ENCODE results near the gene FAM83F. TPM values are rescaled to one million over a fixed set of nuclear protein-coding genes. Genes with fewer than 3 reads are reported as not detected.

The FAM83F gene
- total RNA-seq, 1 donor from 2014 or later = 0.13 TPM

DNA sequence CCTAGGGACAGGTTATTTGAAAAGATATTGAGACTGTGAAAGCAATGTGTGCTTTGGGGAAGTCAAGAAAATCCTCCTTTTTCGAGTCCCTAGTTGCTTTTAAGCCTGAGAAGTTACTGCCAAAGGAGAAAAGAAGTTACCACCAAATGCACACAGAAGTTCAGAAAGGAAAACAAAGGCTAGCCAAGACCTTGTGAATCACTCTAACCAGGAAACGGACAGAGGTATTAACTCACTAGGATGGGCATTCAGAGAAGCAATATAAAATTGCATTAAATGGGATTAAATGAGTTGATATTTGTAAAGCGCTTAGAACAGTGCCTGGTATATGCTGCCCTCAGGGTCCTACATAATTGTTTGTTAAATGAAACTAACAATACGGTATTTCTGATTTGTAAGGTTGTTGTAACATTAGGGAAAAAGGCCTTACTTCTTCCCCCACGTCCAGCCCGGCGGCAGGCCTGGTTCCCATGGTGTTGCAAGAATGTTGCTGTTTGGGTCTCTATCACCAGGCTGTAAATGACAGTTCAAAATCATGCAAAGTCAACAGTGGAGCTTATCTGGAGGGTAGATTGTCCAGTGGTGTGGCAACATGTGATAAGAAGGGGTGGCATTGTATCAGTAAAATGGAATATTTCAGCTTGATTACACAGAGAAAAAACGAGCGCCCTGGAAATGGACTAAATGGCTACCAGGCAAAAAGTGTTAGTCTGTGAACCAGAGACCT is 27.5 kb upstream of the FAM83F start:
- Mint-ChIP-seq H3K9me3 (no peaks in the 10 kb centered on the region), H3K36me3 (ENCODE audit: low read depth) (peaks cover 63% of the 10 kb centered on the region), H3K27ac (no peak overlapping the region), H3K4me1 (no peaks in the 10 kb centered on the region), H3K4me3 (no peak overlapping the region), H3K27me3 (no peaks in the 10 kb centered on the region)
- no peak for ATAC-seq (ENCODE audit: low read depth)
- no peak for DNase-seq
- TF ChIP-seq, protein P1, sequence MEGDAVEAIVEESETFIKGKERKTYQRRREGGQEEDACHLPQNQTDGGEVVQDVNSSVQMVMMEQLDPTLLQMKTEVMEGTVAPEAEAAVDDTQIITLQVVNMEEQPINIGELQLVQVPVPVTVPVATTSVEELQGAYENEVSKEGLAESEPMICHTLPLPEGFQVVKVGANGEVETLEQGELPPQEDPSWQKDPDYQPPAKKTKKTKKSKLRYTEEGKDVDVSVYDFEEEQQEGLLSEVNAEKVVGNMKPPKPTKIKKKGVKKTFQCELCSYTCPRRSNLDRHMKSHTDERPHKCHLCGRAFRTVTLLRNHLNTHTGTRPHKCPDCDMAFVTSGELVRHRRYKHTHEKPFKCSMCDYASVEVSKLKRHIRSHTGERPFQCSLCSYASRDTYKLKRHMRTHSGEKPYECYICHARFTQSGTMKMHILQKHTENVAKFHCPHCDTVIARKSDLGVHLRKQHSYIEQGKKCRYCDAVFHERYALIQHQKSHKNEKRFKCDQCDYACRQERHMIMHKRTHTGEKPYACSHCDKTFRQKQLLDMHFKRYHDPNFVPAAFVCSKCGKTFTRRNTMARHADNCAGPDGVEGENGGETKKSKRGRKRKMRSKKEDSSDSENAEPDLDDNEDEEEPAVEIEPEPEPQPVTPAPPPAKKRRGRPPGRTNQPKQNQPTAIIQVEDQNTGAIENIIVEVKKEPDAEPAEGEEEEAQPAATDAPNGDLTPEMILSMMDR (IDR thresholded peaks at IDR 0.05) = no peak
- CTCF ChIA-PET = no interaction called here
- POLR2A ChIA-PET = no interaction called here
- intact Hi-C loops (cut with micrococcal nuclease) = no loop called here

DNA sequence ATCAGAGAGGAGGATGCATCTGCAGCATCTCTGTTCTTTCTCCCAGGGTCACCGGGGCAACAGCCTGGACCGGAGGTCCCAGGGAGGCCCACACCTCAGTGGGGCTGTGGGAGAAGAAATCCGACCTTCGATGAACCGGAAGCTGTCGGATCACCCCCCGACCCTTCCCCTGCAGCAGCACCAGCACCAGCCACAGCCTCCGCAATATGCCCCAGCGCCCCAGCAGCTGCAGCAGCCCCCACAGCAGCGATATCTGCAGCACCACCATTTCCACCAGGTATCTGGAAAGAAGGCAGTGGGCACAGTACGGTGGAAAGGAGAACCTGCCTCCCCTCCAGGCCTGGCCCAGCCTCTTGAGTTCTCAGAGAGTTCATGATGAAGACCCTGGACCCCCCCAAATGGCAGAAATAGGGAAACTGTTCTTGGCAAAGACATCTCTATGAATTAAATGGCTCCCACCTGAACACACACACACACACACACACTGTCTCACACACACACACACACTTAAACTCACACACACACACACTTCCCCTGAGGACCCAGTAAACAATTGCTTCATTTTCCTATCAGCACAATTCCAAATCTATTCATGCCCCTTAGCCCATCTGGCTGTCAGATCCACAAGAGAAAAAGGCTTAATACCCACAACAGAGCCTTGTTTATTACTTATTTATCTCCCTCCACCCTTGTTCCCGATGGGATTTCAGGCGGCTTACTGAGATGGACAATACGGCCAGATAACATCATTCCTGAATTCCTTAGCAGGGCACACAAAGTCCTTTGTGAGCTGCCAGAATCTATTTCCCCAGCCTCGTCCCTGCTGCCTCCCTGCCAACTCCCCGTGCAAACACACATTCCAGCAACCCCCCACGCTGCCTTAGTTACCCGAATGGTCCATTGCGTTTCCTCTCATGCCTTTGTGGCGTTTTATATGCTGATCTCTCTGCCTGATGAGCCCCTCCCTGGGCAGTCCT is 26.5 kb upstream of the FAM83F start:
- DNase-seq (no peak), ATAC-seq (ENCODE audit: low read depth) (no peak)
- H3K9me3 Mint-ChIP-seq = no peaks in the 10 kb centered on the region
- CTCF ChIA-PET = no interaction called here
- intact Hi-C loops (cut with micrococcal nuclease) = no loop called here
- no peaks in the 10 kb centered on the region for H3K27me3 Mint-ChIP-seq
- peaks cover 64% of the 10 kb centered on the region for H3K36me3 Mint-ChIP-seq (ENCODE audit: low read depth)
- H3K27ac Mint-ChIP-seq = no peak overlapping the region
- POLR2A ChIA-PET = no interaction called here
- no peaks in the 10 kb centered on the region for H3K4me1 Mint-ChIP-seq
- TF ChIP-seq, protein P1 (IDR thresholded peaks at IDR 0.05) = no peak
- H3K4me3 Mint-ChIP-seq = no peak overlapping the region

DNA sequence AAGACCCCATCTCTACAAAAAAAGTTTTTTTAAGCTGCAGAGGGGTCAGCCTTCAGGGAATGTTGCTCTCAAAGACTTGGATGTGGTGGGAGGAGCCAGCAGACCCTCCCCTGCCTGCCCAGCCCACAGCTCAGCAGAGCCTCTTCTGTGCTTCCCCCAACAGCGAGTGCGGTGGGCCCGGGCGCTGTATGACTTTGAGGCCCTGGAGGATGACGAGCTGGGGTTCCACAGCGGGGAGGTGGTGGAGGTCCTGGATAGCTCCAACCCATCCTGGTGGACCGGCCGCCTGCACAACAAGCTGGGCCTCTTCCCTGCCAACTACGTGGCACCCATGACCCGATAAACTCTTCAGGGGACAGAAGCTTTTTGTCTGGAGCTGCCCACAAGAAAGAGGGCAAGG is 24.0 kb upstream of the FAM83F start:
- CTCF ChIA-PET = no interaction called here
- Mint-ChIP-seq H3K36me3 (ENCODE audit: low read depth) (peaks cover 56% of the 10 kb centered on the region), H3K27ac (no peak overlapping the region), H3K27me3 (no peaks in the 10 kb centered on the region), H3K9me3 (no peaks in the 10 kb centered on the region), H3K4me3 (no peak overlapping the region), H3K4me1 (no peaks in the 10 kb centered on the region)
- ATAC-seq (ENCODE audit: low read depth) (no peak), DNase-seq (no peak)
- TF ChIP-seq, protein P1 (IDR thresholded peaks at IDR 0.05) = no peak
- intact Hi-C loops (cut with micrococcal nuclease) = loop anchor here (5.0 kb wide), 1 partner anchor 52 kb away; no protein-coding TSS in a partner anchor
- POLR2A ChIA-PET = no interaction called here

DNA sequence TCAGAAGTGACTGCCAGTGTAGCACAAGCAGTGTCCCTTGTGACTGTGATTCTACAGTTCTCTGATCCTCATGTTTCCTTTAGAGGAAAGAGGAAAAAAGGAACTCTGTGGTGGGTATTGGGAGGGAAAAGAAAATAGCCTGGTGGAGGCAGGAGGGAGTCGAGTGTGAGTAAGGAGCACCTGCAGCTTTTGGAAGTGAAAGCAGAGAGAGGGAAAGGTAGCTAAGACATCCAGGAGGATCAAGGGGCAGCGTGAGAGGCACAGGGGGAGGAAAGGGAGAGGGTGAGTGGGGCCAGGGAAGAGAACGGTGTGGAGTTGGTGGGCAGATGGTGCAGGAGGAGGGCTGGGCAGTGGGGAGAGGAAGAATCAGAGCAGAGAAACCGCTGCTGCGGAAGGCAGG is 22.1 kb upstream of the FAM83F start:
- Mint-ChIP-seq H3K36me3 (ENCODE audit: low read depth) (peaks cover 40% of the 10 kb centered on the region), H3K9me3 (no peaks in the 10 kb centered on the region), H3K4me1 (no peaks in the 10 kb centered on the region), H3K27ac (no peak overlapping the region), H3K27me3 (no peaks in the 10 kb centered on the region), H3K4me3 (no peak overlapping the region)
- POLR2A ChIA-PET = no interaction called here
- TF ChIP-seq, protein P1 (IDR thresholded peaks at IDR 0.05) = no peak
- no peak for DNase-seq
- no peak for ATAC-seq (ENCODE audit: low read depth)
- intact Hi-C loops (cut with micrococcal nuclease) = loop anchor here (5.0 kb wide), 1 partner anchor 50 kb away; no protein-coding TSS in a partner anchor
- CTCF ChIA-PET = interaction anchor here (1.6 kb wide), 1 partner anchor 52 kb away, joined by 3 read pairs; no protein-coding TSS in a partner anchor

GRCh38 chr22:39973656-39974055 is 21.1 kb upstream of the FAM83F start:
- Mint-ChIP-seq H3K27ac (no peak overlapping the region), H3K4me3 (no peak overlapping the region), H3K27me3 (no peaks in the 10 kb centered on the region), H3K9me3 (no peaks in the 10 kb centered on the region), H3K4me1 (no peaks in the 10 kb centered on the region), H3K36me3 (ENCODE audit: low read depth) (peaks cover 33% of the 10 kb centered on the region)
- no peak for ATAC-seq (ENCODE audit: low read depth)
- POLR2A ChIA-PET = no interaction called here
- TF ChIP-seq, protein P1 (IDR thresholded peaks at IDR 0.05) = no peak
- DNase-seq = no peak
- CTCF ChIA-PET = interaction anchor here (1.6 kb wide), 1 partner anchor 51 kb away, joined by 3 read pairs; no protein-coding TSS in a partner anchor
- intact Hi-C loops (cut with micrococcal nuclease) = loop anchor here (5.0 kb wide), 1 partner anchor 49 kb away; no protein-coding TSS in a partner anchor
